B cell (primary cell): Measurements from ENCODE around the gene GPLD1.

Experiments
- EZH2 ChIP-seq: IDR thresholded peaks from 2 replicates; pipeline ENCODE4 v1.6.1; 2012; ENCODE audit warnings: borderline replicate concordance, low read depth, mild to moderate bottlenecking, moderate library complexity, low read length; ENCODE audit not compliant: insufficient read depth, poor library complexity, severe bottlenecking
- TF ChIP-seq, protein P1 (sequence below): fragments of 200-600 bp; IDR thresholded peaks from one replicate; pipeline ENCODE4 v1.8.0; 2022; ENCODE audit warnings: antibody characterized with exemption, mild to moderate bottlenecking

DNA sequence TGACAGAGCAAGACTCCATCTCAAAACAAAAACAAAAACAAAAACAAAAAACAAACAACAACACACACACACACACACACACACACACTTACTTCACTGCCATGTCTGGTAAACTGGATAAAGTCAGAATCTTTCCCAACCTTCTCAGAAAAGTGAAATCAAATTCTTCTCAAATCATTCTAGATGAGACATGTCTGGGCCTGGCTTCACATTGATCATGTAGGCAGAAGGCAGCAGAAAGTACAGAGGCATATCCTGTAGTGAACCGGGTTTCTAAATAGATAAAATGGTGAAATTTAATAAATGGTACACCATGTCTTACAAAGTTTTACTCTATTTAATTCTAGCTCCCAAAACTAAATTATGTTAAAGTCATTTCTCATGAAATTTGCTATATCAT, 101.6 kb downstream of the GPLD1 start:
- TF ChIP-seq, protein P1, sequence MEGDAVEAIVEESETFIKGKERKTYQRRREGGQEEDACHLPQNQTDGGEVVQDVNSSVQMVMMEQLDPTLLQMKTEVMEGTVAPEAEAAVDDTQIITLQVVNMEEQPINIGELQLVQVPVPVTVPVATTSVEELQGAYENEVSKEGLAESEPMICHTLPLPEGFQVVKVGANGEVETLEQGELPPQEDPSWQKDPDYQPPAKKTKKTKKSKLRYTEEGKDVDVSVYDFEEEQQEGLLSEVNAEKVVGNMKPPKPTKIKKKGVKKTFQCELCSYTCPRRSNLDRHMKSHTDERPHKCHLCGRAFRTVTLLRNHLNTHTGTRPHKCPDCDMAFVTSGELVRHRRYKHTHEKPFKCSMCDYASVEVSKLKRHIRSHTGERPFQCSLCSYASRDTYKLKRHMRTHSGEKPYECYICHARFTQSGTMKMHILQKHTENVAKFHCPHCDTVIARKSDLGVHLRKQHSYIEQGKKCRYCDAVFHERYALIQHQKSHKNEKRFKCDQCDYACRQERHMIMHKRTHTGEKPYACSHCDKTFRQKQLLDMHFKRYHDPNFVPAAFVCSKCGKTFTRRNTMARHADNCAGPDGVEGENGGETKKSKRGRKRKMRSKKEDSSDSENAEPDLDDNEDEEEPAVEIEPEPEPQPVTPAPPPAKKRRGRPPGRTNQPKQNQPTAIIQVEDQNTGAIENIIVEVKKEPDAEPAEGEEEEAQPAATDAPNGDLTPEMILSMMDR, result no peak
- no peak for TF ChIP-seq EZH2
